ENCODE measurements around the gene TM7SF2.

TM7SF2 gene

DNA sequence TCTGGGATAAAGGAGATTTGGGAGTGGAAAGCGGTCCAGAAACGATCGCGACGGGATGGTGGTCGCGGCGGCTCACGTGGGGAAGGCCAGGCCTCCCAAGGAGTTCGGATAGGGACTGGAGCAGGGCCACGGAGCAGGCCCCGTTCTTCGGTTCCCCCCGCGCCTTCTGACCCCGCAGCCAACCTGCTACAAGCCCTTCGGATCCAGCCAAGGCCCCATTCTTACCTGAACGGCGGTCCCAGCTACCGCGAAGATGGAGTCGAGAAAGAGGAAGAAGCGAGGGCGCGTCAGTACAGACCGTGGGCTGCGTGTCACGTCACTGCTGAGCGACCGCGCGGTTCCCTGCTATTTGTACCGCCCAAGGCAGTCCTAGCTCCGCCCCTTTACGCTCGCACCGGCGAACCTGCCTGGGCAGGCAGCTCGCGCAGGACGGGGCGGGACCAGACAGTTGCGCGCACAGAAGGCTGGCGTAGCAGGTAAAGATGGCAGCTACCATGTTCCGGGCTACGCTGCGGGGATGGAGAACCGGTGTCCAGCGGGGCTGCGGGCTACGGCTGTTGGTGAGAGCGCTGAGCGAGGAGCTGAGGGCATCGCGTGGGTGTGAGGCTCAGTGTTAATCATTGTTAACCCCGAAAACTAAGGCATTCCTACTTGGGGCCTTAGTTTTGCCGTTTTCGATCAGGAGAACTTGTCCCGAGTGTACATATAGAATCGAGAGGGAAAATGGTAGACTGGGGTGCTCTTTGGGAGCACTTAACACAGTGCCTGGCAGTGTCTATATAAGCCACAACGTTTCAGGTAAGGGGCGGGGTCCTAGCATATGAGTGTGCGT is 10.4 kb downstream of the TM7SF2 start, which contains the start of the genes FAU and MRPL49:
Gene FAU (minus strand): TSS at position 270 of the 832 bp plus-strand sequence. CDS start 321 bp downstream, outside the sequence.
Gene MRPL49 (plus strand): TSS at position 457 of the 832 bp plus-strand sequence. CDS start 26 bp downstream, at position 483.
- H3K4me3 ChIP-seq (ENCODE audit: control insufficient read depth, low read depth, low read length), result peak within 1 kb of the TSS; percentile 99
- peak; percentile 82 for DNase-seq (ENCODE audit: low read depth)
- TF ChIP-seq, protein P1, sequence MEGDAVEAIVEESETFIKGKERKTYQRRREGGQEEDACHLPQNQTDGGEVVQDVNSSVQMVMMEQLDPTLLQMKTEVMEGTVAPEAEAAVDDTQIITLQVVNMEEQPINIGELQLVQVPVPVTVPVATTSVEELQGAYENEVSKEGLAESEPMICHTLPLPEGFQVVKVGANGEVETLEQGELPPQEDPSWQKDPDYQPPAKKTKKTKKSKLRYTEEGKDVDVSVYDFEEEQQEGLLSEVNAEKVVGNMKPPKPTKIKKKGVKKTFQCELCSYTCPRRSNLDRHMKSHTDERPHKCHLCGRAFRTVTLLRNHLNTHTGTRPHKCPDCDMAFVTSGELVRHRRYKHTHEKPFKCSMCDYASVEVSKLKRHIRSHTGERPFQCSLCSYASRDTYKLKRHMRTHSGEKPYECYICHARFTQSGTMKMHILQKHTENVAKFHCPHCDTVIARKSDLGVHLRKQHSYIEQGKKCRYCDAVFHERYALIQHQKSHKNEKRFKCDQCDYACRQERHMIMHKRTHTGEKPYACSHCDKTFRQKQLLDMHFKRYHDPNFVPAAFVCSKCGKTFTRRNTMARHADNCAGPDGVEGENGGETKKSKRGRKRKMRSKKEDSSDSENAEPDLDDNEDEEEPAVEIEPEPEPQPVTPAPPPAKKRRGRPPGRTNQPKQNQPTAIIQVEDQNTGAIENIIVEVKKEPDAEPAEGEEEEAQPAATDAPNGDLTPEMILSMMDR (IDR thresholded peaks at IDR 0.05; ENCODE audit: control insufficient read depth, insufficient read depth, low read depth, low read length, missing control alignments), result no peak

DNA sequence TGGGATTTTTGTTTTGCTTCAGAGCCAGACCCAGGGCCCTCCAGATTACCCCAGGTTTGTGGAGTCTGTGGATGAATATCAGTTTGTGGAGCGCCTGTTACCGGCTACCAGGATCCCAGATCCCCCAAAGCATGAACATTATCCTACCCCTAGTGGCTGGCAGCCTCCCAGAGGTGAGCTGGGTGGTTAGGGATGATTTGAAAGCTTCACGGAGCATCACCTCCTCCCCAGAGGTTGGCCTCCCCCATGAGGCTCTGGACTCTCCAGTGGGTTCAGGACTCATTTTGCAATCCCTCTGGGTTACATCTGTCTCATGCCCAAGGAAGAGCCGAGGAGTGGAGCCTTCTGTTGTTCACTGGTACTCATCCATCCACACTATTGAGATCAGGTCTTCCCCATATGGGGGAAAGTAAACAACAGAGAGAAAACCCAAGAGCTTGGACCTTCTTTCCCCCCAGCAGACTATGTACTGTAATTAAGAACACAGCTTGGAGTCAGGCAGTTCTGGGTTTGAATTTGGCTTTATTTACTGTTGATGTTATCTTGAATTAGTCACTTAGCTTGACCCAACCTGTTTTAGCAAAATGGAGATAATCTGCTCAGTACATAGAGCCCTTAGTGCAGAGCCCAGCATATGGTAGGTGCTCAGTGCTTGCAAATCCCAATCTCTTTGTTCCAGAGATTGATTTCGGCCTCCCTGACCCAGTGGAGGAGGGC is 13.0 kb downstream of the TM7SF2 start:
- TF ChIP-seq, protein P1 (IDR thresholded peaks at IDR 0.05; ENCODE audit: control insufficient read depth, insufficient read depth, low read depth, low read length, missing control alignments), result no peak
- no peak overlapping the region for H3K4me3 ChIP-seq (ENCODE audit: control insufficient read depth, low read depth, low read length)

DNA sequence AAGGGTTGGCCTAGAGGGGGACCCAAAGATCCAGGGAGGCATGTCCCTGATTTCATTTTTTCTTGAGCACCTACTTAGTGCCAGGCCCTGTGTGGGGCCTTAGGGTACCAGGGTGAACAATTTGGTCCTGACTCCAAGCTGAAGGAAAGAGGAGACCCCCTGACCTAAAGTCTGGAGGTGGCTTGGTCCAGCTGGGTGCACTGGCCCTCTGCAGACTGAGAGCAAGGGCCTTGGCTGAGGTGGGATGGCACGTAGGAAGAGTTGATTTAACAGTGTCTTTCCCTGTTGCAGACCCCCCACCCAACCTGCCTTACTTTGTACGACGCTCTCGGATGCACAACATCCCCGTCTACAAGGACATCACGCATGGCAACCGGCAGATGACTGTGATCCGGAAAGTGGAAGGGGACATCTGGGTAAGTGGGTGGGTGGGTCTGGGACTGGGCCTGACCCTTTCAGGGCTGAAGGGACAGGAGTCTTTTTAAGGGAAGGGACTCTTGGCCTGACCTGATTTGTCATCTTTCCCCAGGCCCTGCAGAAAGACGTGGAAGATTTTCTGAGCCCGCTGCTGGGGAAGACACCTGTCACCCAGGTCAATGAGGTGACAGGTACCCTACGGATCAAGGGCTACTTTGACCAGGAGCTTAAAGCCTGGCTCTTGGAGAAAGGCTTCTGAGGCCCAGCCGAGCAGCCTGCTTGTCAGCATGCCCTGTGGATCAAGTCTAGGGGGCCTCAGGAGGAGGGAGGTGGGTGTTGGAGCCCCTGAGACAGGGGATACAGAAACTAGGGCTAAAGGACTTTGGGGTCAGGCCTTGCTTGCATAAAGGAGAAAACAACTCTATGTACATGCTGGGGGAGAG is 13.8 kb downstream of the TM7SF2 start:
- DNase-seq (ENCODE audit: low read depth), result no peak
- TF ChIP-seq, protein P1 (IDR thresholded peaks at IDR 0.05; ENCODE audit: control insufficient read depth, insufficient read depth, low read depth, low read length, missing control alignments), result no peak
- H3K4me3 ChIP-seq (ENCODE audit: control insufficient read depth, low read depth, low read length), result no peak overlapping the region

More for the DNA sequence above, 13.0 kb downstream of the TM7SF2 start:
- no peak for DNase-seq (ENCODE audit: low read depth)

DNA sequence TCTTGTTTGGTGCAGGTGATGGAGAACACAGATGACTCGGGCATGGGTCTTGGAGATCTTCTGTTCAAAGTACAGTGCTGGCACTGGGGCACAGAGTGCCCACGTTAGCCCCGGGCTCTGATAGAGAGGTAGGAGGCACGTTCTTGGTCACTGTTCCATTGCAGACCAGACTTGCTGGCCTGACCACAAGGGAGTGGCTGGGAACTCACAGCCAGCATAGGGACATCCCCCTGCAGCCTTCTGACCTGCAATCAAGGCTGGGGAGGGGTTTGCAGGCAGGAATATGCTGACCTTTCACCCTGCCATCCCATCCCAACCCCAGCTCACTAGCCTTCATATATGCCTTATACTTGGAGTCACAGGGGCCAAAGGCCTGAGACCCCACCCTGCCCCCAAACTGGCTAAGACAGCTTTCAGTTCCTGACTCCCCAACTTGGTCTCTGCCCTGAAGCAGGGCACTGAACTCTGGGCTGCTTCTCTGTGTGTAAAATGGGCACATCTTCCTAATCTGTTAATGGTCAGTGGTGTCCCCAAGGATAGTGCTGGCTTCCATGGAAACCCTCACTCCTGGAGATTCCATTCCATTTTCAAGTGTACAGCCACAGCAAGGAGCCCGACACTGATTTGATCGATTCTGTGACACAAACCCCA is 15.1 kb downstream of the TM7SF2 start:
- TF ChIP-seq, protein P1 (IDR thresholded peaks at IDR 0.05; ENCODE audit: control insufficient read depth, insufficient read depth, low read depth, low read length, missing control alignments), result no peak
- H3K4me3 ChIP-seq (ENCODE audit: control insufficient read depth, low read depth, low read length), result no peak overlapping the region
- DNase-seq (ENCODE audit: low read depth), result no peak

DNA sequence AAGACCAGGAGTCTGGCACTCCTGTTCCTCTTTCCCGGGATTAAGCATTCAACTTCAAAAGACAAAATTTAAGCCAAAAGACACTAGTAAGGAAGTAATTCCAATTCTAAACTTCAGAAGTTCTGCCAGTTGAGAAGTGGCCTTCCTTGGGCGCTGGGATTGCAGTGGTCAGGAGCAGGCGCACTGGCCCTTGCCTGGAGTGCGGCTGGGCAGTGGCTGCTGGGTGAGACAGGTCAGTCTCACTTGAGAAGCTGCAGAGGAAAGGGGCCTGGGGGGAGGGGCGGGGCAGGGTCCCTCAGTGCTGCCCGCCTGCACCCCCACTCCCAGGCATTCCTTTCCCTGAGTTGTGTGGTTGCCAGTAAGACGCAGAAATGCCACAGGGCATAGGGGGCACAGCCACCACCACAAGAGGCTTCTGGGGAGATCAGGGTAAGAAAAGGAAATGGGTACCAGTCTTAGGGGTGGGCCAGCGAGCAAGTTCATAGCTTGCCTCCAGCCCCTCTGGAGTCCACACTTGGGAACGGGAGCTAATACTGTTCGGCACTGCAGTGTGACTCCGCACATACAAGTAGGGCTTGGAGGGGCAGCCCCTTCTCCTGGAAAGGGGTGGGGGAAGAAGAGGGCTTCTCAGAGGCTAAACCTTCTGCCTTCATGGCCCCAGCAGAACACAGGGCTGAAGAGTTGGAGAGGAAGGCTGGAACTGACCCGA is 16.0 kb downstream of the TM7SF2 start:
- H3K4me3 ChIP-seq (ENCODE audit: control insufficient read depth, low read depth, low read length), result no peak overlapping the region
- TF ChIP-seq, protein P1 (IDR thresholded peaks at IDR 0.05; ENCODE audit: control insufficient read depth, insufficient read depth, low read depth, low read length, missing control alignments), result no peak
- no peak for DNase-seq (ENCODE audit: low read depth)

All from AG09309 (cell line).